Smooth muscle cell (in vitro differentiated cells): ENCODE results near the gene TCAIM. TPM values are rescaled to one million over a fixed set of nuclear protein-coding genes. Genes with fewer than 3 reads are reported as not detected.

Source experiments
- DNase-seq: peaks from one replicate; lab custom pipeline; 2025; ENCODE audit not compliant: unreplicated experiment; lab: John Stamatoyannopoulos, UW
- H2AFZ ChIP-seq: fragments of 200-600 bp; sonication (generic); 2 replicates; pipeline ENCODE4 v1.6.0; 2016; ENCODE audit warnings: antibody characterized with exemption, low read depth, mild to moderate bottlenecking
- H3F3A ChIP-seq: fragments of 200-600 bp; sonication (generic); 2 replicates; pipeline ENCODE4 v1.6.0; 2017; ENCODE audit warnings: antibody characterized with exemption, low read depth
- H3K27ac ChIP-seq: fragments of 200-600 bp; sonication (generic); 2 replicates; pipeline ENCODE4 v1.5.1; 2016; ENCODE audit warnings: low read depth, mild to moderate bottlenecking
- H3K27me3 ChIP-seq: fragments of 200-600 bp; sonication (generic); 2 replicates; pipeline ENCODE4 v1.6.1; 2016; ENCODE audit warnings: low read depth, mild to moderate bottlenecking
- H3K36me3 ChIP-seq: fragments of 200-600 bp; sonication (generic); 2 replicates; pipeline ENCODE4 v1.5.1; 2016; ENCODE audit warnings: low read depth
- H3K4me1 ChIP-seq: fragments of 200-600 bp; sonication (generic); 2 replicates; pipeline ENCODE4 v1.5.1; 2016; ENCODE audit warnings: low read depth
- H3K4me2 ChIP-seq: fragments of 200-600 bp; sonication (generic); 2 replicates; pipeline ENCODE4 v1.6.0; 2016; ENCODE audit warnings: mild to moderate bottlenecking
- H3K4me3 ChIP-seq: fragments of 200-600 bp; sonication (generic); 2 replicates; pipeline ENCODE4 v1.5.1; 2016; ENCODE audit warnings: mild to moderate bottlenecking
- H3K79me2 ChIP-seq: fragments of 200-600 bp; sonication (generic); 2 replicates; pipeline ENCODE4 v1.6.0; 2016; ENCODE audit warnings: low read depth, mild to moderate bottlenecking
- H3K9ac ChIP-seq: fragments of 200-600 bp; sonication (generic); 2 replicates; pipeline ENCODE4 v1.6.0; 2016; ENCODE audit warnings: low read depth
- H3K9me3 ChIP-seq: fragments of 200-600 bp; sonication (generic); replicated peaks from 2 replicates; pipeline ENCODE4 v1.5.1; 2016; ENCODE audit warnings: low read depth
- H4K20me1 ChIP-seq: fragments of 200-600 bp; sonication (generic); 2 replicates; pipeline ENCODE4 v1.6.0; 2016; ENCODE audit warnings: low read depth
- CTCF ChIP-seq: fragments of 200-600 bp; sonication (generic); IDR thresholded peaks from 2 replicates; pipeline ENCODE4 v1.5.1; 2017; ENCODE audit warnings: borderline replicate concordance, mild to moderate bottlenecking, antibody characterized with exemption; ENCODE audit not compliant: insufficient read depth, poor library complexity, severe bottlenecking
- WGBS: methylation state at CpG from one replicate; pipeline ENCODE4 v1.1.7; 2016; ENCODE audit warnings: low lambda C conversion rate; 5-methylcytosine and 5-hydroxymethylcytosine counted together
- polyA plus RNA-seq: library from polyadenylated mRNA; unstranded; fragments of >200 nt; fragmentation: Nextera tagmentation; extraction: Ambion mirVana; gene quantifications from 2 replicates; pipeline ENCODE4 v1.2.1, GENCODE V29; 2016
- total RNA-seq: library from RNA; depleted of rRNA; stranded (reverse); fragments of >200 nt; gene quantifications from 2 replicates; pipeline ENCODE4 v1.2.3, GENCODE V29; 2014

The TCAIM gene
- total and polyA plus RNA-seq, 2 experiments from 2014 or later, result 10.7 to 23.1 TPM

- Histone ChIP-seq H3K4me3 (no peak overlapping the region), H3K4me2 (no peak overlapping the region), H3K9ac (no peak overlapping the region), H3K9me3 (no peaks in the 10 kb centered on the region), H4K20me1 (peaks cover 70% of the 10 kb centered on the region), H3K36me3 (no peaks in the 10 kb centered on the region), H3K27ac (no peak overlapping the region), H3F3A (peaks cover 4% of the 10 kb centered on the region), H2AFZ (no peak overlapping the region), H3K79me2 (peaks cover 4% of the 10 kb centered on the region), H3K27me3 (no peaks in the 10 kb centered on the region), H3K4me1 (peaks cover 7% of the 10 kb centered on the region)
- WGBS, result 97% methylated on average over 1 of the region's 1 CpG
- DNase-seq, result no peak
- TF ChIP-seq CTCF, result no peak
Measured at GRCh38 chr3:44353355-44353924, 14.9 kb downstream of the TCAIM start.

- WGBS, result 6% methylated on average over 2 of the region's 2 CpGs
- Histone ChIP-seq H3F3A (peaks cover 4% of the 10 kb centered on the region), H3K36me3 (no peaks in the 10 kb centered on the region), H3K4me2 (peak overlapping the region; percentile 41), H3K4me3 (no peak overlapping the region), H2AFZ (no peak overlapping the region), H3K79me2 (no peaks in the 10 kb centered on the region), H3K9me3 (no peaks in the 10 kb centered on the region), H4K20me1 (peaks cover 57% of the 10 kb centered on the region), H3K4me1 (peaks cover 19% of the 10 kb centered on the region), H3K27ac (peak overlapping the region; percentile 59), H3K27me3 (no peaks in the 10 kb centered on the region), H3K9ac (no peak overlapping the region)
- TF ChIP-seq CTCF, result no peak
- no peak for DNase-seq
Measured at GRCh38 chr3:44355362-44356033, 16.9 kb downstream of the TCAIM start.

- peaks cover 19% of the 10 kb centered on the region for H3K4me1 ChIP-seq
- no peak for DNase-seq
- peaks cover 4% of the 10 kb centered on the region for H3F3A ChIP-seq
- H3K27me3 ChIP-seq, result no peaks in the 10 kb centered on the region
- H4K20me1 ChIP-seq, result peaks cover 35% of the 10 kb centered on the region
- 45% methylated on average over 3 of the region's 3 CpGs for WGBS
- no peak overlapping the region for H3K4me2 ChIP-seq
- H2AFZ ChIP-seq, result no peak overlapping the region
- TF ChIP-seq CTCF, result no peak
- H3K36me3 ChIP-seq, result no peaks in the 10 kb centered on the region
- H3K9me3 ChIP-seq, result no peaks in the 10 kb centered on the region
- H3K79me2 ChIP-seq, result no peaks in the 10 kb centered on the region
- no peak overlapping the region for H3K9ac ChIP-seq
- no peak overlapping the region for H3K4me3 ChIP-seq
- H3K27ac ChIP-seq, result no peak overlapping the region
Measured at GRCh38 chr3:44359146-44359751, 20.7 kb downstream of the TCAIM start.
